ENCODE measurements around the gene PDE4D.

- TF ChIP-seq CTCF (IDR thresholded peaks at IDR 0.05) (no peak), POLR2A (IDR thresholded peaks at IDR 0.05) (no peak)
Measured at GRCh38 chr5:59665086-59665831, 228.3 kb downstream of the PDE4D start.
